ENCODE results near the gene SETD2. TPM values are rescaled to one million over a fixed set of nuclear protein-coding genes. Genes with fewer than 3 reads are reported as not detected.

The SETD2 gene
- total RNA-seq, 1 experiment from 2014 or later = 60.2 TPM

DNA sequence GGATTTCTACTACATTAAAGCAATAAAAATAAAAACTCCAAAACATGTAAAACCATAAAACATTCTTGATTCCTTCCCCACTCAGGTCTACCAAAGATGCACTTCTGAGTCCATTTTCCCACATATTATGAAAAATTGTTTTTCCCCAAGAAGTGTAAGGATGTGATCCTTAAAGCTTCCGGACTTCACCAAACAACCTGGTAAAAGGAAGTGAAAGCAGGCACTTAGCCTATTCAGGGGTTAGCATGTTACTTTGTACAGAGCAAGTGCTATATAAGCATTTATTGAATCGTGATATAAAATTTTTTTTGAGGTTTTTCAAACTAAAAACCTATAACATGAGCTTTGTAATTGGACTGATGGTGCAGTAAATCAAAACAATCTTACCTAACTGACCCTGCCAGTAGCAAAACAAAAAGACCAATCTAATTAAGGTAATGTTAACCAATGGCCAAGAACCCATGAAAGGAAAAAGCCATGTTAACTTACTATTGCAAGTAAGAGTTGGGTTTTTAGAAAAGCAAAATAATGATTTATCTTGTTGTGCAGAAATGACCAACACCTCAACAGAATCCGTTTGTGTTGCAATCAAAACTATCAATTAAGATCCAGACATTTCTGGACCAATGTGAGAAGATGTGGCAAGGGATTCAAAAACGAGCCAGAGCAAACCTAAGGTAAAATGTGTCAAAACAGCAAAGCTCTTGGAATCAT lies 1.8 kb downstream of the SETD2 start:
- H2AFZ ChIP-seq (ENCODE audit: low read length) = no peak overlapping the region
- H3K9ac ChIP-seq (ENCODE audit: low read length) = peak overlapping the region; percentile 80
- H3K79me2 ChIP-seq (ENCODE audit: low read length) = peaks cover 76% of the 10 kb centered on the region
- H3K27ac ChIP-seq (ENCODE audit: low read length) = peak overlapping the region; percentile 84
- no peaks in the 10 kb centered on the region for H3K9me3 ChIP-seq (ENCODE audit: low read length)
- H3K9me2 ChIP-seq (replicated peaks; ENCODE audit: insufficient read depth, low read length) = no peaks in the 10 kb centered on the region
- peaks cover 28% of the 10 kb centered on the region for H4K20me1 ChIP-seq (ENCODE audit: insufficient read depth, low read depth, low read length)
- peak overlapping the region; percentile 72 for H3K4me3 ChIP-seq (ENCODE audit: low read length)
- no peaks in the 10 kb centered on the region for H3K27me3 ChIP-seq (ENCODE audit: low read length)
- H3K36me3 ChIP-seq (ENCODE audit: insufficient read depth, low read length) = peaks cover 13% of the 10 kb centered on the region; the same call in 1 of the 2 replicates
- peaks cover 58% of the 10 kb centered on the region for H3K4me1 ChIP-seq (ENCODE audit: low read length)
- peak overlapping the region; percentile 83 for H3K4me2 ChIP-seq (ENCODE audit: low read depth, low read length, poor library complexity, severe bottlenecking)
- peak; percentile 83 for DNase-seq

DNA sequence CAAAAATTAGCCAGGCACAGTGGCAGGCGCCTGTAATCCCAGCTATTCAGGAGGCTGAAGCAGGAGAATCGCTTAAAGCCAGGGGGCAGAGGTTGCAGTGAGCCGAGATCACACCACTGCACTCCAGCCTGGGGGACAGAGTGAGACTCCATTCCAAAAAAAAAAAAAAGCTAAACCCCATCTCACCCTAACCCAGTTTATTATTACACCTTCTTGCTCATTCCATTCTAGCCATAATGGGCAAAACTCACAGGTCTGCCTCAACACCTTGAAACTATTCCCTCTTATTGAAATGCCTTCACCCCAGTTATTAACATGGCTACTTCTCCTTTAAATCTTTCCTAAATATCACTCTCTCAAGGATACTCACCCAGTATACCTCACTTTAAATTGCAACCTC lies 4.1 kb downstream of the SETD2 start:
- Histone ChIP-seq H3K4me1 (ENCODE audit: low read length) (peaks cover 48% of the 10 kb centered on the region), H3K36me3 (ENCODE audit: insufficient read depth, low read length) (peaks cover 13% of the 10 kb centered on the region; the same call in 1 of the 2 replicates)

DNA sequence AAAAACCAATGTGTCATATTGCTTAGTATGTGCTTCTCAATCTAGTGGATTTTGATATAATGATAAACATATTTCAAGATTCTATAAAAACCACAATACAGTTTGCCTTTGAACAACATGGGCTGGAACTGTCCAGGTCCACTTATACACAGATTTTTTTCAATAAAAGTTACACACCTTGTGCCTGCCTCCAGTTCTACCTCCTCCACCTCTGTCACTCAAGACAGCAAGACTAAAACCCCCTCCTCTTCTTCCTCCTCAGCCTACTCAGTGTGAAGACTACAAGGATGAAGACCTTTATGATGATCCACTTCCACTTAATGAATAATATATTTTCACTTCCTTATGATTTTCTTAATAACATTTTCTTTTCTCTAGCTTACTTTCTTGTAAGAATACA lies 5.7 kb downstream of the SETD2 start:
- Histone ChIP-seq H3K4me2 (ENCODE audit: low read depth, low read length, poor library complexity, severe bottlenecking) (no peak overlapping the region), H3K4me3 (ENCODE audit: low read length) (no peak overlapping the region), H3K36me3 (ENCODE audit: insufficient read depth, low read length) (peaks cover 13% of the 10 kb centered on the region; the same call in 1 of the 2 replicates), H3K27ac (ENCODE audit: low read length) (peak overlapping the region; percentile 44), H3K27me3 (ENCODE audit: low read length) (no peaks in the 10 kb centered on the region), H3K9me2 (replicated peaks; ENCODE audit: insufficient read depth, low read length) (no peaks in the 10 kb centered on the region), H4K20me1 (ENCODE audit: insufficient read depth, low read depth, low read length) (peaks cover 35% of the 10 kb centered on the region), H3K4me1 (ENCODE audit: low read length) (peaks cover 48% of the 10 kb centered on the region), H3K9me3 (ENCODE audit: low read length) (no peaks in the 10 kb centered on the region), H3K79me2 (ENCODE audit: low read length) (peaks cover 100% of the 10 kb centered on the region), H3K9ac (ENCODE audit: low read length) (no peak overlapping the region), H2AFZ (ENCODE audit: low read length) (no peak overlapping the region)
- no peak for DNase-seq

More for the DNA sequence above, 4.1 kb downstream of the SETD2 start:
- Histone ChIP-seq H3K9me3 (ENCODE audit: low read length) (no peaks in the 10 kb centered on the region), H3K9me2 (replicated peaks; ENCODE audit: insufficient read depth, low read length) (no peaks in the 10 kb centered on the region), H2AFZ (ENCODE audit: low read length) (no peak overlapping the region), H3K9ac (ENCODE audit: low read length) (no peak overlapping the region), H3K4me2 (ENCODE audit: low read depth, low read length, poor library complexity, severe bottlenecking) (peak overlapping the region; percentile 83), H3K27ac (ENCODE audit: low read length) (0 out of 2 replicates have a peak overlapping the region, but pooled peaks have one; percentile 44), H3K27me3 (ENCODE audit: low read length) (no peaks in the 10 kb centered on the region), H3K4me3 (ENCODE audit: low read length) (no peak overlapping the region), H4K20me1 (ENCODE audit: insufficient read depth, low read depth, low read length) (peaks cover 28% of the 10 kb centered on the region), H3K79me2 (ENCODE audit: low read length) (peaks cover 99% of the 10 kb centered on the region)
- DNase-seq = no peak

DNA sequence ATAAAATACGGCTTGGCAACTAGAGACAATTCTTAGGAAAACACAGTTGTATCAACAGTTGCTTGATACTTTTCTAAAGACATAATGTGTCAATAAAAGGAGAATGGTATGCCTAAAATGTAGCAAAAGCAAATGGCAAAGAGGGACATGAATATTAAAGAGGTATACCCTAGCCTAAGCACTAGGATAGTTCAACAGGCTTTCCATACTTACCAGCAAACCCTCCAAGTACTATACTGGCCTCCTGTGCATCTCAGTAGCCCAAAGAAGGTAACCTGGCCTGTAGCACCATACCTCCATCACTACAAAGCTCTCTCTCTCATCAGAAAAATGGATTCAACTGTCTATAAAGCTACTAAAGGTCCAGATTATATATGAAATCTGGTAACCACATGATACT lies 7.5 kb downstream of the SETD2 start:
- Histone ChIP-seq H3K4me1 (ENCODE audit: low read length) (peaks cover 41% of the 10 kb centered on the region), H3K9me3 (ENCODE audit: low read length) (no peaks in the 10 kb centered on the region), H3K4me2 (ENCODE audit: low read depth, low read length, poor library complexity, severe bottlenecking) (no peak overlapping the region), H3K27me3 (ENCODE audit: low read length) (no peaks in the 10 kb centered on the region), H3K9ac (ENCODE audit: low read length) (no peak overlapping the region), H3K27ac (ENCODE audit: low read length) (no peak overlapping the region), H3K79me2 (ENCODE audit: low read length) (peaks cover 100% of the 10 kb centered on the region), H2AFZ (ENCODE audit: low read length) (no peak overlapping the region), H4K20me1 (ENCODE audit: insufficient read depth, low read depth, low read length) (peaks cover 40% of the 10 kb centered on the region), H3K36me3 (ENCODE audit: insufficient read depth, low read length) (peaks cover 12% of the 10 kb centered on the region; the same call in 1 of the 2 replicates), H3K4me3 (ENCODE audit: low read length) (no peak overlapping the region), H3K9me2 (replicated peaks; ENCODE audit: insufficient read depth, low read length) (no peaks in the 10 kb centered on the region)
- no peak for DNase-seq

DNA sequence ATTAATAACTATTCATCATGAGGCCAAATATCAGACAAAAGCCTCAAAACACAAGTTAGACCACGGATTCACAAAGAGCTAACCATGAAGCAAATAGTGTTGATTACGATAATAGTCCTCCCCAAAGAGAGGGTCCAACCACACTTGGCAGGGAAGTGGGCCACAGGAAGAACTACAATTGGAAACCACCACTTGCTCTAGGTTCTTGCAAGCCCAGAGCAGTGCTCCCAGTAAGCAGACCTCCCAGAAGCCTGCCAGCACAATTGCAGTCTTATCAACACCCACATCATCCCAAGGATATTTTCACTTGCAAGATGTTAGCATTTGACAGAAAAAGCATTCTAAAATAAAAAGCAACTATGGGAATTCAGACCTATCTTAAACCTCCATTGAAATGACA lies 11.3 kb downstream of the SETD2 start:
- H4K20me1 ChIP-seq (ENCODE audit: insufficient read depth, low read depth, low read length) = peaks cover 36% of the 10 kb centered on the region
- H3K9ac ChIP-seq (ENCODE audit: low read length) = no peak overlapping the region
- H3K4me2 ChIP-seq (ENCODE audit: low read depth, low read length, poor library complexity, severe bottlenecking) = no peak overlapping the region
- peaks cover 31% of the 10 kb centered on the region for H3K4me1 ChIP-seq (ENCODE audit: low read length)
- H3K9me3 ChIP-seq (ENCODE audit: low read length) = no peaks in the 10 kb centered on the region
- no peaks in the 10 kb centered on the region for H3K36me3 ChIP-seq (ENCODE audit: insufficient read depth, low read length)
- no peaks in the 10 kb centered on the region for H3K9me2 ChIP-seq (replicated peaks; ENCODE audit: insufficient read depth, low read length)
- H2AFZ ChIP-seq (ENCODE audit: low read length) = no peak overlapping the region
- peaks cover 100% of the 10 kb centered on the region for H3K79me2 ChIP-seq (ENCODE audit: low read length)
- H3K27me3 ChIP-seq (ENCODE audit: low read length) = no peaks in the 10 kb centered on the region
- DNase-seq = no peak
- H3K4me3 ChIP-seq (ENCODE audit: low read length) = no peak overlapping the region
- no peak overlapping the region for H3K27ac ChIP-seq (ENCODE audit: low read length)

DNA sequence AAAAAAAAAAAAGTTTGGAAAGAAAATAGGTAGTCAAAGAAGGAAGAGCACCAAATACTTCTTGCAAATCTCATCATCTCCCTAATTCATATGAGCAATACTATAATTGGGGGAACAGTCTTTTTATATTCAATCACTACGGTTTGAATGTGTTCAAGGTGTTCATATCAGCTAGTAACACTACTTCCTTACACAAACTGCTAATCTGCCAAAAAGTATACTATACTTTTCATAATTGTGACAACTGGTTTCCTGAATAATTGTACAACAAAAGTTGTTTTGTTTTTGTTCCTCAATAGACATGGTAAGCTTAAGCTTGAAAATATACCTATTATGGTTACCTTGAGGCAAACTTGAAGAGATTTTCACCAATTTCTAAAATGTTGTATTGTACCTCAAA lies 12.1 kb downstream of the SETD2 start:
- Histone ChIP-seq H2AFZ (ENCODE audit: low read length) (no peak overlapping the region), H3K9me2 (replicated peaks; ENCODE audit: insufficient read depth, low read length) (no peaks in the 10 kb centered on the region), H3K36me3 (ENCODE audit: insufficient read depth, low read length) (no peaks in the 10 kb centered on the region), H3K27me3 (ENCODE audit: low read length) (no peaks in the 10 kb centered on the region), H3K4me1 (ENCODE audit: low read length) (peaks cover 31% of the 10 kb centered on the region), H3K79me2 (ENCODE audit: low read length) (peaks cover 100% of the 10 kb centered on the region), H4K20me1 (ENCODE audit: insufficient read depth, low read depth, low read length) (peaks cover 36% of the 10 kb centered on the region), H3K9ac (ENCODE audit: low read length) (no peak overlapping the region), H3K4me3 (ENCODE audit: low read length) (no peak overlapping the region), H3K4me2 (ENCODE audit: low read depth, low read length, poor library complexity, severe bottlenecking) (no peak overlapping the region), H3K9me3 (ENCODE audit: low read length) (no peaks in the 10 kb centered on the region), H3K27ac (ENCODE audit: low read length) (no peak overlapping the region)
- DNase-seq = no peak

DNA sequence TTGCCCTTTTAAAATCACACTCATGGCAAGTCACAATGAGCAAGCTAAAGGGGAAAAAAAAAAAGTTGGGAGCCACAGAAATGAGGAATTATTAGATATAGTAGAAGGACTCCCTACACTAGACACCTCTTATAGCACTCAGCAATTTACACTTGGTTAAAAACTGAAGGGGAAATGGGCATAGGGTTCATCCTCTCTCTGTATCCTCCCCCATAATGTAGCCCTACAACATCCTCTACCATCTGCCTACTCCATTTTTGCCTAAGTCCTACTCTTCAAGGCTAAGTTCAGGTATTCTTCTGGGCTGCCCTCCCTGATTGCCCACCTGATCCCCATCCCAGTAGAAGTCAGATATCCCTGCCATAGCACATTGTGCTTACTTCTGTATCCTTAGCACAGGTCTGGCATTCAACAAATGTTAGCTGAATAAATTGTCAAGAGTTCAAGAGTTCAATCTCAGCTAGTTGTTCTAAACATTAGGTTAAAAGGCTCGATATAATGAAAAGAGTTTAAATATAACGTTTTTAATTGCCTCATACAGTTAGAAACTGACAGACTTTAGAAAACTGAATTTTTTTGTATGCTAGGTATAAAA lies 14.5 kb downstream of the SETD2 start:
- DNase-seq = no peak

DNA sequence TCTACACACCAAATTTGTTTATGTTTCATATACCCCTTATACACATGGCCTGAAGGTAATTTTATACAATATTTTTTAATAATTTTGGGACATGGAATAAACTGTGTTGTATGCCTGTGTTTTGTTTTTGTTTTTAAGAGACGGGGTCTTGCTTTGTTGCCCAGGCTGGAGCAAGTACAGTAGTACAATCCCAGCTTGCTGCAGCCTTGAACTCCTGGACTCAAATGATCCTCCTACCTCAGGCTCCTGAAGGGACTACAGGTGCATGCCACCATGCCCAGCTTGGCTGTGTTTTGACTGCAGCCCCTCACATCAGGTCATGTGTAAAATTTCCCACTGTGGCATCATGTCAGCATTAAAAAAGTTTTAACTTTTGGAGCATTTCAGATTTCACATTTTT lies 18.6 kb downstream of the SETD2 start:
- Histone ChIP-seq H3K4me2 (ENCODE audit: low read depth, low read length, poor library complexity, severe bottlenecking) (no peak overlapping the region), H4K20me1 (ENCODE audit: insufficient read depth, low read depth, low read length) (peaks cover 30% of the 10 kb centered on the region), H3K4me1 (ENCODE audit: low read length) (peaks cover 39% of the 10 kb centered on the region), H3K27ac (ENCODE audit: low read length) (no peak overlapping the region), H3K36me3 (ENCODE audit: insufficient read depth, low read length) (no peaks in the 10 kb centered on the region), H3K79me2 (ENCODE audit: low read length) (peaks cover 100% of the 10 kb centered on the region), H2AFZ (ENCODE audit: low read length) (no peak overlapping the region), H3K9me2 (replicated peaks; ENCODE audit: insufficient read depth, low read length) (no peaks in the 10 kb centered on the region), H3K9me3 (ENCODE audit: low read length) (no peaks in the 10 kb centered on the region), H3K9ac (ENCODE audit: low read length) (no peak overlapping the region), H3K4me3 (ENCODE audit: low read length) (no peak overlapping the region), H3K27me3 (ENCODE audit: low read length) (no peaks in the 10 kb centered on the region)
- DNase-seq = no peak

More for the DNA sequence above, 14.5 kb downstream of the SETD2 start:
- no peak overlapping the region for H3K9ac ChIP-seq (ENCODE audit: low read length)
- H3K9me3 ChIP-seq (ENCODE audit: low read length) = no peaks in the 10 kb centered on the region
- H3K27ac ChIP-seq (ENCODE audit: low read length) = peak overlapping the region; percentile 52; the same call in 1 of the 2 replicates
- no peak overlapping the region for H2AFZ ChIP-seq (ENCODE audit: low read length)
- H4K20me1 ChIP-seq (ENCODE audit: insufficient read depth, low read depth, low read length) = peaks cover 55% of the 10 kb centered on the region
- no peaks in the 10 kb centered on the region for H3K9me2 ChIP-seq (replicated peaks; ENCODE audit: insufficient read depth, low read length)
- no peaks in the 10 kb centered on the region for H3K27me3 ChIP-seq (ENCODE audit: low read length)
- H3K4me2 ChIP-seq (ENCODE audit: low read depth, low read length, poor library complexity, severe bottlenecking) = no peak overlapping the region
- peaks cover 31% of the 10 kb centered on the region for H3K4me1 ChIP-seq (ENCODE audit: low read length)
- no peaks in the 10 kb centered on the region for H3K36me3 ChIP-seq (ENCODE audit: insufficient read depth, low read length)
- H3K4me3 ChIP-seq (ENCODE audit: low read length) = no peak overlapping the region
- H3K79me2 ChIP-seq (ENCODE audit: low read length) = peaks cover 100% of the 10 kb centered on the region

Measured in Karpas-422 (cell line).